Measurements from ENCODE around the gene SLIT3.
"Not testable (repeated sequence)": the region's sequence is repeated elsewhere in the genome, so short reads cannot be mapped to it uniquely, and the experiment has no call there.

SLIT3 gene

GRCh38 chr5:168646335-168646734 lies 654.6 kb downstream of the SLIT3 start:
- no peak for DNase-seq (ENCODE audit: low read depth in 2 of 2)

GRCh38 chr5:168645195-168645594 lies 655.7 kb downstream of the SLIT3 start:
- no peak for DNase-seq (ENCODE audit: low read depth in 2 of 2)

- DNase-seq (ENCODE audit: low read depth in 2 of 2) = no peak
Measured at GRCh38 chr5:168642019-168642418, 658.9 kb downstream of the SLIT3 start.

- not testable (repeated sequence) for DNase-seq (ENCODE audit: low read depth in 2 of 2)
Measured at GRCh38 chr5:168638846-168639245, 662.1 kb downstream of the SLIT3 start.

DNA sequence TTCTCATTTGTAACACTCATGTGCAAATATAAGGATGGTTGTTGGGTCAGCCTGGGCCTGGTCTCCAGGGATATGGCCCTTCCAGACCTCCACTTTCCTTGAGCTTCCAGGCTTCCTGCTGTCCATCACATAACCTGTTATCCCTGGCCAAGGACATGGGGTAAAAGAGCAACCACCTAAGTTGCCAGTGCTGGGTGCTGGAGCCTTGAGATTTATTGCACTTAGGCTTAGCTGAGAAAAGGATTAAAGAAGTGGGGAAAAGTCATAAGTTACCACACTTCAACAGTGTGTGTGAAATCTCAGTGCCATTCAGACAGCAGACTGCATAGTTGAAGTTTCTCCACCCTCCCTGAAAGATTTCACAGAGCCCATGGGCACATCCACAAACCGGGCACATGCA lies 663.1 kb downstream of the SLIT3 start:
- DNase-seq (ENCODE audit: low read depth in 2 of 2) = no peak

DNA sequence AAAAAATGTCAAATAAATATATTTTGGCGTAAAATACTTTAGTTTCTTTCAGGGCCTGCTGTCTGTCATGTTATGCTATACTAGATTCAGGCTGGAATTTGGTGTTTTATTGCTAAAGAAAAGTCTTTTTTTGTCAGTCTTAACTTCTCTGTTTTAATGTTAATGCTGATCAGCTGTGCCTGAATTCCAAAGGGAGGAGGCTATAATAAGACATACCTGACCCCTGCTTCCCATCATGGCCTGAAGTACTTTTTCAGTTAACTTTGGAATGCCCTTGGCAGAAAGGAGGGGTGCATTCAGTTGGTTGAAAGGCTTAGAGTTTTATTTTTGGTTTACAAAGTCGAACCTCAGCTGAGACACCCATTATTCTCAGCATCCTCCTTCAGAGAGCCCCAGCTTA lies 663.7 kb downstream of the SLIT3 start:
- no peak for DNase-seq (ENCODE audit: low read depth in 2 of 2)

DNA sequence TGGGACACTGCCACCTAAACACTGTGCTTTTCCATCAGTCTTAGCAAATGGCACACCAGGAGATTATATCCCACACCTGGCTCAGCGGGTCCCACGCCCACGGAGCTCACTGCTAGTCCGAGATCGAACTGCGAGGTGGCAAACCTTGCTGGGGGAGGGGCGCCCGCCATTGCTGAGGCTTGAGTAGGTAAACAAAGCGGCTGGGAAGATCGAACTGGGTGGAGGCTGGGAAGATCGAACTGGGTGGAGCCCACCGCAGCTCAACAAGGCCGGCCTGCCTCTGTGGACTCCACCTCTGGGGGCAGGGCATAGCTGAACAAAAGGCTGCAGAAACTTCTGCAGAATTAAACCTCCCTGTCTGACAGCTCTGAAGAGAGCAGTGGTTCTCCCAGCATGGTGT lies 670.0 kb downstream of the SLIT3 start:
- not testable (repeated sequence) for DNase-seq (ENCODE audit: low read depth in 2 of 2)

DNA sequence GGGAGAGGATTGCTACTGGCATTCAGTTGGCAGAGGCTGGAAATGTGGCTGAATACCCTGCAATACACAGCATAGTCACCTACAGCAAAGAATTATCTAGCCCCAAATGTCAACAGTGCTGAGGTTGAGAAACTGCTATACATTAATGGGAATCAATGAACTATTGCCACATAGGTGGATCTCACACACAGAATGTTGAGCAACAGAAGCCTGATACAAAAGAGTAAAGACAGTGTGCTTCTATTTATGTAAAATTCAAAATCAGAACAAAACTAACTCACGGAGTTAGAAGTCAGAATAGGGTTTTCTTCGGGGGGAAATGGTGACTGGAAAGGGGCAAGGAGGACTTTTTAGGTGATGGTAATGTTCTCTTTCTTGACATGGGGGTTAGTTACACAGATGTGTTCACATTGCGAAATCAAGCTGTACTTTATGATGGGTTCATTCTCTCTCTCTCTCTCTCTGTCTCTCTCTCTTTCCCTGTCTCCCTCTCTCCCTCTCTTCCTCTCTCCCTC lies 676.0 kb downstream of the SLIT3 start:
- DNase-seq (ENCODE audit: low read depth in 2 of 2) = no peak

DNA sequence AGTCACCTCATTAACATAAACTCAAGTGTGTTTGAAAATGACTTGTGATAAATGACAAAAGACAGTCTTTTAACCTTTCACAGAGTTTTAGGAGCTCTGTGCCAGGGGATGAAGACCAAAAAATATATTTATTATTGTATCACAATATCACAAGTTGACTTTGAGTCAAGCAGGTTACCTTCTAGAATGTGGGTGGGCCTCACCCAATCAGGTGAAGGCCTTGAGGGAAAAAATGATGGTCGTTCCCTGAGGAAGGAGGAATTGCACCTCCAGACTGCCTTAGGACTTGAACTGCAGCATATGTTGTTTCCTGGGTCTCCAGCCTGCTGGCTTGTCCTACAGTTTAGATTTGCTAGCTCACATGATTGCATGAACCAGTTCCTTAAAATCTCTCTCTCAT lies 680.1 kb downstream of the SLIT3 start:
- DNase-seq (ENCODE audit: low read depth in 2 of 2) = no peak

DNA sequence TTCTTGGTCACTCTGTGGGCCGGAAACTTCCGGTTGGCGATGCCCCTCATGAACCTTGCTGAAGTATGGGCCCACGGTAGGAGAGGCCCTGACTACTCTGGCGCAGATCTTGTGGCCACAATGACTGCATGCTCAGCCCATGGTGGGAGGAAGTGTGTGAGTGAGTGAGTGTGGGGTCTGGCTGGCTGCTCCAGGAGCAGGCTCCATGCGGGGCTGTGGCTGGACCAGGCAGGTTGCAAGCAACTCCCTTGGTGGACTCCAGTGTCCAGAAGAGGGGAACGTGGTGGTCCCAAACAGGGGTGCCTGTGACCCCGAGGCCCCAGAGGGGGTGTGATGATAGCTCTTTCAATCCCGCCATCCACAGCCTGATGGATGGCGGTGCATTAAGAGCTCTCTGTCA lies 686.3 kb downstream of the SLIT3 start:
- DNase-seq (ENCODE audit: low read depth in 2 of 2) = no peak

GRCh38 chr5:168613996-168614395 lies 686.9 kb downstream of the SLIT3 start:
- DNase-seq (ENCODE audit: low read depth in 2 of 2) = no peak

- DNase-seq (ENCODE audit: low read depth in 2 of 2) = no peak
Measured at GRCh38 chr5:168613396-168613795, 687.5 kb downstream of the SLIT3 start.

- DNase-seq (ENCODE audit: low read depth in 2 of 2) = no peak
Measured at GRCh38 chr5:168612996-168613395, 687.9 kb downstream of the SLIT3 start.

DNA sequence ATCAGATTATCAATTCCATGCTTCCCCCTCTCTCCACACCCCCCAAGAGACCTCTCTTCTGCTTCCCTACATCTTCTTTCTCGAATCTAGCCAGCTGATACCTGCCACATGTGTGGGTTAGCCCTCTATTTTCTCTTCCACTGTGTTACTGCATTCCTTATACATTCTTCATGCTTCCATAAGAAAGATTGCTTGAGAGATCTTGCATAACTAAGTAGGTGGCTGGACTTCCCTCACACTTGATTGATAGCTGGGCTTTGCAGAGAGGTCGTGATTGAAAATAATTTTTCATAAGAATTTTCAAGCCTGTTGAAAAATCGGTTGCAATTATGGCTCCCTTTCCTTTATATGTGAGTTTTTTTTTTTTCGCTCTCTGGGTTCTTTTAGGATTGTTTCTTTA lies 688.8 kb downstream of the SLIT3 start:
- no peak for DNase-seq (ENCODE audit: low read depth in 2 of 2)

Data from stimulated activated CD4-positive, alpha-beta T cell treated with anti-CD3 and anti-CD28 coated beads, Interleukin-12 subunit alpha, Interleukin-12 subunit beta, amount 100 ng/mL, for 24 hours (primary cell).